Trophoblast cell (in vitro differentiated cells and primary cell): ENCODE results near the gene MRTFA.
A peak's percentile ranks its signal among the peaks of the same experiment; 100 is the strongest.
"Not testable (repeated sequence)": the region's sequence is repeated elsewhere in the genome, so short reads cannot be mapped to it uniquely, and the experiment has no call there.

ENCODE experiments used
- DNase-seq, 2 donors: peaks; one replicate each; pipeline ENCODE4 v3.0.0-alpha.2; 2016
- H2AFZ ChIP-seq: 2 replicates; pipeline ENCODE4 v1.6.1; 2013; ENCODE audit warnings: low read length, moderate library complexity, mild to moderate bottlenecking; ENCODE audit not compliant: insufficient read depth, poor library complexity
- H2AK5ac ChIP-seq: 2 replicates; pipeline ENCODE4 v1.6.1; 2013; ENCODE audit warnings: mild to moderate bottlenecking, low read length
- H2BK120ac ChIP-seq: 2 replicates; pipeline ENCODE4 v1.6.1; 2013; ENCODE audit warnings: low read length, mild to moderate bottlenecking, moderate library complexity; ENCODE audit not compliant: insufficient read depth, poor library complexity
- H2BK12ac ChIP-seq: 2 replicates; pipeline ENCODE4 v1.6.1; 2013; ENCODE audit warnings: mild to moderate bottlenecking, low read length, moderate library complexity
- H2BK5ac ChIP-seq: 2 replicates; pipeline ENCODE4 v1.6.1; 2013; ENCODE audit warnings: low read length, low read depth, moderate library complexity, mild to moderate bottlenecking; ENCODE audit not compliant: poor library complexity
- H3K14ac ChIP-seq: 2 replicates; pipeline ENCODE4 v1.6.1; 2013; ENCODE audit warnings: mild to moderate bottlenecking, low read length
- H3K18ac ChIP-seq: 2 replicates; pipeline ENCODE4 v1.6.1; 2013; ENCODE audit warnings: mild to moderate bottlenecking, low read length
- H3K23ac ChIP-seq: 2 replicates; pipeline ENCODE4 v1.6.1; 2013; ENCODE audit warnings: low read length
- H3K27ac ChIP-seq: 2 replicates; pipeline ENCODE4 v1.5.1; 2013; ENCODE audit warnings: low read depth, mild to moderate bottlenecking, inconsistent platforms, low read length, moderate library complexity
- H3K27me3 ChIP-seq: 2 replicates; pipeline ENCODE4 v1.6.1; 2013; ENCODE audit warnings: inconsistent platforms, mild to moderate bottlenecking, low read length, moderate library complexity; ENCODE audit not compliant: insufficient read depth
- H3K36me3 ChIP-seq, 2 experiments: 1 replicate in 1 of 2; 2 replicates in 1 of 2; pipeline ENCODE4 v1.6.1; 2013; ENCODE audit warnings: low read length in 2 of 2, mild to moderate bottlenecking in 2 of 2, moderate library complexity in 1 of 2; ENCODE audit not compliant: insufficient read depth in 2 of 2, control insufficient read depth in 1 of 2
- H3K4ac ChIP-seq: 2 replicates; pipeline ENCODE4 v1.6.1; 2013; ENCODE audit warnings: low read depth, mild to moderate bottlenecking, low read length, moderate library complexity
- H3K4me1 ChIP-seq, 2 experiments: 1 replicate in 1 of 2; 2 replicates in 1 of 2; pipeline ENCODE4 v1.6.1; 2013; ENCODE audit warnings: low read length in 2 of 2, mild to moderate bottlenecking in 2 of 2, moderate library complexity in 1 of 2; ENCODE audit not compliant: insufficient read depth in 2 of 2, control insufficient read depth in 1 of 2
- H3K4me2 ChIP-seq: 2 replicates; pipeline ENCODE4 v1.6.1; 2013; ENCODE audit warnings: inconsistent platforms, mild to moderate bottlenecking, low read length, moderate library complexity
- H3K4me3 ChIP-seq: 2 replicates; pipeline ENCODE4 v1.5.1; 2013; ENCODE audit warnings: mild to moderate bottlenecking, low read depth, low read length, inconsistent platforms
- H3K79me1 ChIP-seq: one replicate; pipeline ENCODE4 v1.6.1; 2013; ENCODE audit warnings: low read length
- H3K79me2 ChIP-seq: 2 replicates; pipeline ENCODE4 v1.6.1; 2013; ENCODE audit warnings: low read length, mild to moderate bottlenecking; ENCODE audit not compliant: control insufficient read depth, insufficient read depth, poor library complexity
- H3K9ac ChIP-seq: 2 replicates; pipeline ENCODE4 v1.6.1; 2013; ENCODE audit warnings: mild to moderate bottlenecking, low read length
- H3K9me3 ChIP-seq: 2 replicates; pipeline ENCODE4 v1.6.1; 2013; ENCODE audit warnings: low read depth, mild to moderate bottlenecking, control low read depth, inconsistent platforms, low read length; ENCODE audit not compliant: insufficient read depth
- H4K12ac ChIP-seq: 2 replicates; pipeline ENCODE4 v1.6.1; 2013; ENCODE audit warnings: low read depth, mild to moderate bottlenecking, low read length, moderate library complexity
- H4K8ac ChIP-seq: 2 replicates; pipeline ENCODE4 v1.6.1; 2013; ENCODE audit warnings: low read depth, mild to moderate bottlenecking, low read length, moderate library complexity
- H4K91ac ChIP-seq: one replicate; pipeline ENCODE4 v1.6.1; 2013; ENCODE audit warnings: low read depth, mild to moderate bottlenecking, low read length, moderate library complexity
- WGBS: extraction: QIAGEN DNeasy Blood & Tissue Kit; methylation state at CpG from one replicate; pipeline ENCODE4 v1.1.7; 2013; ENCODE audit warnings: missing lambda C conversion rate; ENCODE audit not compliant: insufficient read length, insufficient coverage; ENCODE audit errors: extremely low coverage; 5-methylcytosine and 5-hydroxymethylcytosine counted together

Gene MRTFA

DNA sequence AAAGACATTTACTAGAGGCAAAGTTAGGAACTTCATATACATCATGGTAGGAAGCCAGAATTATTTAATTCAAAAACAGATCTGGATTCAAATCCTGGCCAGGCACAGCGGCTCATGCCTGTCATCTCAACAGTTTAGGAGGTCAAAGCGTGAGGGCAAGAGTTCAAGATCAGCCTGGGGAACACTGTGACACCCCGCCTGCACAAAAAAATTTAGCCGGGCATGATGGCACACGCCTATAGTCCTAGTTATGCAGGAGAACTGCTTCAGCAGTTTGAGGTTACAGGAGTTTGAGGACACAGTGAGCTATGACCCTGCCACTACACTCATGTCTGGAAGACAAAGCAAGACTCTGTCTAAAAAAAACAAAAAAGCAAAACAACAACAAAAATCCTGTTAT is 8.9 kb downstream of the MRTFA start:
- no peak overlapping the region for H3K18ac ChIP-seq
- peaks cover 15% of the 10 kb centered on the region for H3K79me2 ChIP-seq
- H2AFZ ChIP-seq: no peak overlapping the region
- H3K14ac ChIP-seq: no peak overlapping the region
- no peaks in the 10 kb centered on the region for H3K36me3 ChIP-seq
- peaks cover 2 to 4% of the 10 kb centered on the region in 2 experiments for H3K4me1 ChIP-seq
- H4K12ac ChIP-seq: no peak overlapping the region
- no peaks in the 10 kb centered on the region for H3K9me3 ChIP-seq
- H4K91ac ChIP-seq: no peak overlapping the region
- no peaks in the 10 kb centered on the region for H3K27me3 ChIP-seq
- no peak overlapping the region for H3K4me2 ChIP-seq
- peak overlapping the region; percentile 63 for H3K4ac ChIP-seq
- WGBS: no CpG with 5 or more reads among the region's 5 CpGs
- H4K8ac ChIP-seq: no peak overlapping the region
- H3K4me3 ChIP-seq: no peak overlapping the region
- no peak overlapping the region for H3K9ac ChIP-seq
- no peak overlapping the region for H2BK120ac ChIP-seq
- DNase-seq: no peak
- no peak overlapping the region for H2BK5ac ChIP-seq
- peaks cover 1% of the 10 kb centered on the region for H3K79me1 ChIP-seq
- H3K27ac ChIP-seq: no peak overlapping the region
- no peak overlapping the region for H3K23ac ChIP-seq
- no peak overlapping the region for H2BK12ac ChIP-seq
- no peak overlapping the region for H2AK5ac ChIP-seq

DNA sequence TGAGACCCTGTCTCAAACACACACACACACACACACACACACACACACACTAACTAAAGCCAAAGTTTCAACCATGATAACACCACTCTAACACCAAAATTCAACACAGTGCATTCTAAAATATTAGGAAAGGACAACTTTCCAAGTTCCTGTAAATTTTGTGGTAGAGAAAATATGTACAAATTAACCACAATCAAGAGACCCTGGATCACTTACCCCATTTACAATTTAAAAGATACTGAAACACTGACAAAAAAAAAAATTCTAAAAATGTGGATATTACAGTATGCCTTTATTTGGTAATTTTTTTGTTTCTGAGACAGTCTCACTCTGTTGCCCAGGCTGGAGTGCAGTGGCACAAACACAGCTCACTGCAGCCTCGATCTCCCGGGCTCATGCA is 9.7 kb downstream of the MRTFA start:
- Histone ChIP-seq H3K27me3 (no peaks in the 10 kb centered on the region), H3K36me3 (no peaks in the 10 kb centered on the region), H3K79me1 (peaks cover 1% of the 10 kb centered on the region), H3K27ac (no peak overlapping the region), H2BK120ac (no peak overlapping the region), H2AK5ac (peak overlapping the region; percentile 79), H2AFZ (no peak overlapping the region), H3K9me3 (no peaks in the 10 kb centered on the region), H3K9ac (no peak overlapping the region), H3K4me1 (peaks cover 0 to 4% of the 10 kb centered on the region in 2 experiments), H2BK12ac (no peak overlapping the region), H3K4me2 (no peak overlapping the region), H3K18ac (no peak overlapping the region), H4K8ac (peak overlapping the region; percentile 47), H4K12ac (peak overlapping the region; percentile 43), H3K14ac (peak overlapping the region; percentile 44), H3K23ac (no peak overlapping the region), H2BK5ac (no peak overlapping the region), H4K91ac (no peak overlapping the region), H3K79me2 (peaks cover 14% of the 10 kb centered on the region), H3K4ac (peak overlapping the region; percentile 97), H3K4me3 (no peak overlapping the region)
- DNase-seq: no peak
- no CpG with 5 or more reads among the region's 2 CpGs for WGBS

DNA sequence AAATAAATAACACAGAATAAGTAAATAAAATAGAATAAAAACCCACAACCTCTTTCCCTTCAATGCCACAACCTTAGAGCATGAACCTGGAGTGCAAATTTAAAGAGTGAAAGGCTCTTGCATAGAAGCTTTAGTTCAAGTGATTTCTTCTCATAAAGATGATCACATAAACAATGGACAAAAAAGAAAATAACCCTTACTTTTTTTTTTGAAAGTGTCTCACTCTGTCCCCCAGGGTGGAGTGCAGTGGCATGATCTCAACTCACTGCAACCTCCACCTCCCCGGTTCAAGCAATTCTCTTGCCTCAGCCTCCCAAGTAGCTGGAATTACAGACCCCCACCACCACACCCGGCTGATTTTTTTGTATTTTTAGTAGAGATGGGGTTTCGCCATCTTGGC is 10.7 kb downstream of the MRTFA start:
- H2BK5ac ChIP-seq, H4K91ac ChIP-seq, DNase-seq, H3K36me3 ChIP-seq, H3K4me1 ChIP-seq, H2AK5ac ChIP-seq, H4K12ac ChIP-seq, H2BK120ac ChIP-seq, H3K79me1 ChIP-seq, H3K9me3 ChIP-seq, H3K23ac ChIP-seq, H3K27me3 ChIP-seq, H3K14ac ChIP-seq, H3K4me3 ChIP-seq, H2AFZ ChIP-seq, H2BK12ac ChIP-seq, H3K27ac ChIP-seq, H3K9ac ChIP-seq, H4K8ac ChIP-seq, H3K4me2 ChIP-seq, H3K18ac ChIP-seq: not testable (repeated sequence)
- H3K79me2 ChIP-seq: peaks cover 14% of the 10 kb centered on the region
- peak overlapping the region; percentile 97 for H3K4ac ChIP-seq
- no CpG with 5 or more reads among the region's 3 CpGs for WGBS

DNA sequence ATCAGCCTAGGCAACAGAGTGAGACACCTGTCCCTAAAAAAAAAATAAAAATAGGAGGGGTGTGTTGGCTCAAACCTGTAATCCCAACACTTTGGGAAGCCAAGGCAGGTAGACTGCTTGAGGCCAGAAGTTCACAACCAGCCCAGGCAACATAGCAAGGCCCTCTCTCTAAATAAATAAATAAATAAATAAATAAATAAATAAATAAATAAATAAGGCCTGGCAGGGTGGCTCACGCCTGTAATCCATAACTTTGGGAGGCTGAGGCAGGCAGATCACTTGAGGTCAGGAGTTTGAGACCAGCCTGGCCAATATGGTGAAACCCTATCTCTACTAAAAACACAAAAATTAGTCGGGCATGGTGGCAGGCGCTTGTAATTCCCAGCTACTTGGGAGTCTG is 11.2 kb downstream of the MRTFA start:
- not testable (repeated sequence) for H3K18ac ChIP-seq, H3K4ac ChIP-seq, H3K23ac ChIP-seq, H3K9me3 ChIP-seq, H3K4me3 ChIP-seq, H4K91ac ChIP-seq, H3K36me3 ChIP-seq, H4K8ac ChIP-seq, H3K27ac ChIP-seq, H3K79me1 ChIP-seq, H2BK120ac ChIP-seq, H2BK5ac ChIP-seq, H3K14ac ChIP-seq, H3K4me1 ChIP-seq, H2AK5ac ChIP-seq, H2AFZ ChIP-seq, H3K27me3 ChIP-seq, H2BK12ac ChIP-seq, H3K4me2 ChIP-seq, H3K9ac ChIP-seq, DNase-seq, H4K12ac ChIP-seq
- WGBS: no CpG with 5 or more reads among the region's 3 CpGs
- peaks cover 14% of the 10 kb centered on the region for H3K79me2 ChIP-seq
